Stimulated activated CD4-positive, alpha-beta T cell treated with anti-CD3 and anti-CD28 coated beads, TNF-alpha, amount 100 ng/mL, for 48 hours (primary cell): ENCODE measurements around the gene CPSF6.
A peak's percentile ranks its signal among the peaks of the same experiment; 100 is the strongest.
"Not testable (repeated sequence)": the region's sequence is repeated elsewhere in the genome, so short reads cannot be mapped to it uniquely, and the experiment has no call there.

Experiments
- DNase-seq, 3 donors: peaks; one replicate each; pipeline ENCODE4 v3.0.0-alpha.2; 2020; ENCODE audit warnings: low read depth in 3 of 3

The CPSF6 gene

DNA sequence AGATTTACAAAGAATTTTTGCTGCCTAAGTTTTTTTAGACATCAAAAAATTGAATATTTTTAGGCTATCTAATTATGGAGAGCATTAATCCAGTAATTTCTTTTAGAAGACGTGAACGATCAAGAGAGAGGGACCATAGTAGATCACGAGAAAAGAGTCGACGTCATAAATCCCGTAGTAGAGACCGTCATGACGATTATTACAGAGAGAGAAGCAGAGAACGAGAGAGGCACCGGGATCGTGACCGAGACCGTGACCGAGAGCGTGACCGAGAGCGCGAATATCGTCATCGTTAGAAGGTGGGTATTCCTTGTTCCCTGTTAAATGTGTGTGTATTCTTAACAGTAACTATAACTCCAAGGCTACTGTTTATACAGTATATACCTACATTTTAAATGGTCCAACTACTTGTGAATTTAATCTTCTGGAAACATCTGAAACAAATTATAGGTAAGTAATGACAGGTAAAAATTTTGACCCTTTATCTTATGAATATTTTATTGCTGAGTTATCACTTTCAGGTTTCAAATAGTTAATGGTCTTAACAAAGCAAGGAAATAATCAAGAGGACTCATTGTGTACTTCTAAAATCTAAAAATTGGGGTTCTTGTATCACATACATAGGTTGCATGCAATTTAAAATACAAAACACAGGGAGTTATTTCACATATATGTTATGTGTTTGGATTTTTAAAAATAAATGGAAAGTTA lies 23.1 kb downstream of the CPSF6 start:
- DNase-seq: no peak

DNA sequence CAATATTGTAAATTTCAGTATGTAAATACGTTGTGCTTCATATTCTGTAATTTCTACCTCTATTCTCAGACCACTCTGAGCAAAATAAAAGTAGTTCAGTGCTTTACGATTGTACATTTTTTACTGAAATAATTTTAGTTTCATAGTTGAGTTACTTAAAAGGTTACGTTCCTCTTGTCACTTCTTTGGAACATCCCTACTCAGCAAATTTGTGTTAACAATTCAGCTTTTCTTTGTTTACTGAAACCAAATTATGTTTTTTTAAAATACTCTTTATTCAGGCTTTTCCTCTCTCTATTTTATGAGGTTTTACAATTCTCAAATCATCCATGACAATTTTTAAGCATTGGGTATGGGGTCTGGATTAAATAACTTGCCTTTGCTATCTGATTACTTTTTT lies 25.8 kb downstream of the CPSF6 start:
- DNase-seq: no peak

- not testable (repeated sequence) for DNase-seq
Observed at GRCh38 chr12:69265633-69266032, 26.3 kb downstream of the CPSF6 start.

DNA sequence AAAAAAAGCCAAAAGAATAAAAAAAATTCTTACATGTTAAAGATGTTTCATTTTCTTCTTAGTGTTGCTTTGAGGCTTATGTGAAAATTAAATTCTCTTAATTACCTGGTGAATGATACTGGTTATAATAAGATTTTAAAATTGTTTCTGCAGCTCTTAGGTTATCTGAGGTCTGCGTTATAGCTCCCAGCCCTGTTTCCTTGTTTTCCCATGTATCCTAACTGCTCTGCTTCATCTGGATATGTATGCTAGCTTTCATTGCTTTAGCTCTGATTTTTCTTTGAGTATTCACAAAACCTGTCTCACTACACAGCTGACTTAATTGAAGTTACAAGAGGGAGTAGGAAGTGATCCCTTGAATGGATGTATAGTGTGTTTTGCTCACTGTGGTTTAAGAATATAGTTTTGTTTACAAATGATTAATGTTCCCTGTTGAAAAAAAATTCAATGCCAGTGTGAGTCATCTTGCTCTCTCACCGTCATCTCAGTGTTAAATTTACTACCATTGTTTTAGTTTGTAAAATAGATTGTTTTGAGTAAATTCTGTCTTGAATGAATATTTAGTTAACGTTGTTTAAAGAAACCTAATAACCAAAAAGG lies 26.8 kb downstream of the CPSF6 start:
- no peak for DNase-seq

DNA sequence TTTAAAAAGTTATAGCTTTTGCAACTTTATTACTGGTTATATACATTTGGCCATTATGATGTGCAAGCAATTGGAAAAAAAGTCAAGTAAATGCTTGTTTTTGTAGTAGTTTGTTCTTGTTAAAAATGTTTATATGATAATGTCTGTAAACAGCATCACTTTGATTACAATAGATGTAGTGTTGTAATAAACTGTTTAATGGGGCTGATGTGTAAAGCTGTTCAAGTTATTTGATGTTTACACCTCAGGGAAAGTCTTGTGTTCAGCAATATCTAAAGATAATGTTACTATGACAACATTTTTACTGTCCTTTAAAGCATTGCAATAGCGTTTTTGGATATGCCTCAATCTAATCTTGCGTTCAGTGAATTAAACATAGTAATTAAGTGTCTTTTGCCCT lies 30.4 kb downstream of the CPSF6 start:
- no peak for DNase-seq

DNA sequence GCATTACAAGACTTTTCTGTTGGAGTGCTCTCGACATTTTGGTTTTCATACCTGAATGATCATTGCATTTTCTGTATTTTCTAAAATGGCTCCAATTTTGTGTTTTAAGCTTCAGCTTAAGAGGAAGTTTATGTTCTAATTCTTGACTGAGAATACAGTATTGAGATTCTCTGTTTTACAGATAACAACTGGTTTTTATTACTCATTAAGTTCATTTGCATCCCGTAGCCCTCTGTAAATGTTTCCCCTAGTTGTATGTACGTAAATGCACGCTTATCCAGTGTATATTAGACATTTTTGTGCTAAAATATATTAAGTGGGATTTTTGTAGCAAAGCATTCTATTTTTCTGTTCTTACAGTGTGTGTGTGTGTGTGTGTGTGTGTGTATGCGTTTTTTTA lies 33.1 kb downstream of the CPSF6 start:
- DNase-seq: no peak

DNA sequence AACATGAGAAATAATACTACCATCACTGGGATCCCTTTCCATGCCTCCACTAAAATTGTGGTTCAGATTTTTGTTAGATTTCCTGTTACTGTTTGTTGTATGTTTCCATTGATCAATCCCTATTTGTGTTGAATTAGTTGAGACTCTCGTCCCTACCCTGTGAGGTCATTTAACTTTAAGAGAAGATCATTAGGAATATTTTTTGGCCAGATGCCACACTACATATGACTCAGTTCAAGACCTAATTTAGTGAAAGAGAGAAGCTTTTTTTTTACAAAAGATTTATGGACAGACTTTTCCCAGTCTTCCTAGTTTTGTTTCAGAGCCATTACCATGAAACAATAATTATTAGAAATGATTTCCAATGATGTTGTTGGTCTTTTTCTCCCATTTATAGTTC lies 35.5 kb downstream of the CPSF6 start:
- DNase-seq: no peak

- DNase-seq: no peak
Observed at GRCh38 chr12:69275471-69275891, 36.1 kb downstream of the CPSF6 start.

GRCh38 chr12:69278814-69279782 lies 39.7 kb downstream of the CPSF6 start:
- no peak for DNase-seq

GRCh38 chr12:69284131-69284530 lies 44.8 kb downstream of the CPSF6 start:
- peak in 2 of 3 donors; percentile 10 to 17 for DNase-seq

GRCh38 chr12:69287556-69287955 lies 48.2 kb downstream of the CPSF6 start:
- no peak for DNase-seq

- DNase-seq: peak; percentile 60 to 71 (median 64)
Observed at GRCh38 chr12:69290545-69291277, 51.3 kb downstream of the CPSF6 start.

GRCh38 chr12:69291278-69291593 lies 51.9 kb downstream of the CPSF6 start:
- no peak for DNase-seq

DNA sequence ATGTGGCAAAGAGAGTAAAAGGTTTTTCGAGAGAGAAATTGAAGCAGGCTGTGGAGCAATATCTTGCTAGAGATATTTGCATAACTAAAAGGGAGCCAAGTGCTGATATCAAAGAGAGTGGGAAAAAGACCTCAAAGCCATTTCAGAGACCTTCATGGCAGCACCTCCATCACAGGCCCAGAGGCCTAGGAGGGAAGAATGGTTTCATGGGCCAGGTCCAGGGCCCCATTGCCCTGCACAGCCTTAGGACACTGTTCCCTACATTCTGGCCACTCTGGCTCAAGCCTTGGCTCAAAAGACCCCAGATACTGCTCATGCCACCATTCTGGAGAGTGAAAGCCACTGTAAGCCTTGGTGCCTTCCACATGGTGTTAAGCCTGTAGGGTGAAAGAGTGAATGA lies 58.8 kb downstream of the CPSF6 start:
- DNase-seq: no peak

GRCh38 chr12:69298947-69299346 lies 59.6 kb downstream of the CPSF6 start:
- DNase-seq: no peak

- no peak for DNase-seq
Observed at GRCh38 chr12:69304284-69304683, 64.9 kb downstream of the CPSF6 start.

- DNase-seq: no peak
Observed at GRCh38 chr12:69309461-69309860, 70.1 kb downstream of the CPSF6 start.

DNA sequence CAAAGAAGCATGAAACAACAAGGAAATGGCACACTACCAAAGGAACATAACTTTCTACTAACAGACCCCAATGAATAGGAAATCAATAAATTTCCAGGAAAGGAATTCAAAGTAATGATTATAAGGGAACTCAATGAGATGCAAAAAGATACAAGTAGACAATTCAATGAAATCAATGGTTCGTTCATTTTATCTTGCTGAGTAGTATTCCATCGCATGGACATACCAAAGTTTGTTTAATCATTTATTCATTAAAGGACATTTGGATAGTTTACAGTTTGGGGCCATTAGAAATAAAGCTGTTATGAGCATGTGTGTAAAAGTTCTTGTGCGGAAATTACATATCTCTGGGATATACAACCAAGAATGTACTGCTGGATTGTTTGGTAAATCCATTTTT lies 73.8 kb downstream of the CPSF6 start:
- no peak for DNase-seq

- not testable (repeated sequence) for DNase-seq
Observed at GRCh38 chr12:69316784-69317183, 77.4 kb downstream of the CPSF6 start.

- not testable (repeated sequence) for DNase-seq
Observed at GRCh38 chr12:69317233-69317632, 77.9 kb downstream of the CPSF6 start.

- DNase-seq: no peak
Observed at GRCh38 chr12:69318225-69318624, 78.9 kb downstream of the CPSF6 start.

- no peak for DNase-seq
Observed at GRCh38 chr12:69321351-69321750, 82.0 kb downstream of the CPSF6 start.
